B cell (primary cell): Measurements from ENCODE around the gene ARHGAP6. TPM values are rescaled to one million over a fixed set of nuclear protein-coding genes. Genes with fewer than 3 reads are reported as not detected.
A peak's percentile ranks its signal among the peaks of the same experiment; 100 is the strongest.

Source experiments
- ATAC-seq: fragments of 200-7000 bp; cut with Tn5 transposase; one replicate; pipeline ENCODE4 v1.10.0; 2021; ENCODE audit warnings: low read depth, mild to moderate bottlenecking, moderate number of reproducible peaks, moderate library complexity
- CTCF ChIA-PET: fragments of 350-600 bp; sonication (Branson Sonifier 250); formaldehyde crosslinking; loops from one replicate; lab custom pipeline; 2021; ENCODE audit warnings: antibody characterized with exemption, inconsistent platforms; lab: Charles Lee
- POLR2A ChIA-PET: fragments of 350-600 bp; sonication (Branson Sonifier 250); formaldehyde crosslinking; loops from one replicate; lab custom pipeline; 2021; ENCODE audit warnings: antibody characterized with exemption; lab: Charles Lee
- DNase-seq: peaks from one replicate; pipeline ENCODE4 v3.0.0; 2013
- H2AFZ ChIP-seq: 2 replicates; pipeline ENCODE4 v1.6.1; 2012; ENCODE audit warnings: mild to moderate bottlenecking, low read depth, low read length; ENCODE audit not compliant: insufficient read depth, poor library complexity, severe bottlenecking
- H3K27ac ChIP-seq, 2 donors: 1 replicate in 1 of 2; 2 replicates in 1 of 2; pipeline ENCODE4 v1.5.1; 2012 to 2013; ENCODE audit warnings: low read length in 2 of 2, mild to moderate bottlenecking in 2 of 2, moderate library complexity in 1 of 2
- H3K27me3 ChIP-seq, 4 experiments: fragments of 200-600 bp in 1 of 4; sonication (generic) in 1 of 4; replicated peaks in 1 of 4; 1 replicate in 2 of 4; 2 replicates in 2 of 4; pipeline versions ENCODE4 v1.6.1 to v1.7.0; 2013 to 2016; ENCODE audit warnings: low read length in 3 of 4, mild to moderate bottlenecking in 2 of 4, mixed read lengths in 1 of 4, moderate library complexity in 1 of 4; ENCODE audit not compliant: insufficient read depth in 4 of 4, control insufficient read depth in 3 of 4; ENCODE audit errors: control extremely low read depth in 1 of 4
- H3K36me3 ChIP-seq, 2 experiments: replicated peaks in 1 of 2; 1 replicate in 1 of 2; 2 replicates in 1 of 2; pipeline versions ENCODE4 v1.6.1 to v1.7.1; 2013; ENCODE audit warnings: low read length in 1 of 2; ENCODE audit not compliant: insufficient read depth in 2 of 2, control insufficient read depth in 1 of 2; ENCODE audit errors: control extremely low read depth in 1 of 2, extremely low read depth in 1 of 2
- H3K4me1 ChIP-seq, 2 donors: fragments of 200-600 bp in 1 of 2; sonication (generic) in 1 of 2; 1 replicate in 1 of 2; 2 replicates in 1 of 2; pipeline versions ENCODE4 v1.5.1 to v1.6.1; 2013 to 2017; ENCODE audit warnings: low read length in 2 of 2; ENCODE audit not compliant: control insufficient read depth in 2 of 2, insufficient read depth in 2 of 2
- H3K4me2 ChIP-seq: replicated peaks from 2 replicates; pipeline ENCODE3; 2012; ENCODE audit warnings: mild to moderate bottlenecking, low read depth, low read length; ENCODE audit not compliant: poor library complexity, severe bottlenecking
- H3K4me3 ChIP-seq, 5 experiments: fragments of 200-600 bp in 1 of 5; sonication (generic) in 1 of 5; 1 replicate in 3 of 5; 2 replicates in 2 of 5; pipeline versions ENCODE4 v1.5.1 to v1.7.0; 2011 to 2016; ENCODE audit warnings: low read length in 4 of 5, mild to moderate bottlenecking in 4 of 5, low read depth in 2 of 5, control low read depth in 1 of 5, moderate library complexity in 1 of 5; ENCODE audit not compliant: insufficient read depth in 1 of 5; ENCODE audit errors: control extremely low read depth in 1 of 5, extremely low read depth in 1 of 5
- H3K79me2 ChIP-seq: fragments of 200-600 bp; sonication (generic); one replicate; pipeline ENCODE4 v1.6.0; 2016; ENCODE audit warnings: low read length; ENCODE audit not compliant: control insufficient read depth, insufficient read depth
- H3K9ac ChIP-seq: fragments of 200-600 bp; sonication (generic); 2 replicates; pipeline ENCODE4 v1.6.1; 2017; ENCODE audit warnings: mild to moderate bottlenecking, low read length, moderate library complexity
- H3K9me3 ChIP-seq, 3 donors: one replicate each; pipeline versions ENCODE4 v1.6.1 to v1.7.1; 2013; ENCODE audit warnings: low read length in 2 of 3; ENCODE audit not compliant: control insufficient read depth in 2 of 3, insufficient read depth in 1 of 3; ENCODE audit errors: control extremely low read depth in 1 of 3
- H4K20me1 ChIP-seq: 2 replicates; pipeline ENCODE4 v1.6.0; 2012; ENCODE audit warnings: mild to moderate bottlenecking, low read length; ENCODE audit not compliant: insufficient read depth, control insufficient read depth, poor library complexity, severe bottlenecking
- H3K27ac Mint-ChIP-seq: one replicate; pipeline ENCODE4 v1.8.0; 2021; ENCODE audit warnings: mixed read lengths
- H3K27me3 Mint-ChIP-seq: one replicate; pipeline ENCODE4 v1.8.0; 2021; ENCODE audit warnings: mixed read lengths
- H3K4me1 Mint-ChIP-seq: one replicate; pipeline ENCODE4 v1.8.0; 2021; ENCODE audit warnings: mixed read lengths
- H3K4me3 Mint-ChIP-seq: one replicate; pipeline ENCODE4 v1.8.0; 2021; ENCODE audit warnings: mixed read lengths
- H3K9me3 Mint-ChIP-seq: one replicate; pipeline ENCODE4 v1.8.0; 2022; ENCODE audit warnings: mixed read lengths; ENCODE audit not compliant: insufficient read depth
- EZH2 ChIP-seq: IDR thresholded peaks from 2 replicates; pipeline ENCODE4 v1.6.1; 2012; ENCODE audit warnings: borderline replicate concordance, low read depth, mild to moderate bottlenecking, moderate library complexity, low read length; ENCODE audit not compliant: insufficient read depth, poor library complexity, severe bottlenecking
- WGBS: methylation state at CpG from one replicate; pipeline ENCODE4 v1.1.5; 2013; ENCODE audit warnings: missing lambda C conversion rate; ENCODE audit not compliant: insufficient coverage; 5-methylcytosine and 5-hydroxymethylcytosine counted together
- intact Hi-C: fragments of 100-400 bp; cut with micrococcal nuclease; formaldehyde crosslinking; loops from one replicate; pipeline ENCODE4 v1.10.0; 2022
- polyA plus RNA-seq: library from polyadenylated mRNA; depleted of rRNA; stranded (reverse); fragments of >200 nt; gene quantifications from 2 replicates; pipeline ENCODE4 v1.2.3, GENCODE V29; 2012
- total RNA-seq, 2 donors: library from RNA; stranded (reverse); fragments of 120-200 nt in 1 of 2; gene quantifications; 1 replicate in 1 of 2; 2 replicates in 1 of 2; pipeline versions ENCODE4 v1.2.3 to v1.2.4, GENCODE V29; 2013 to 2022
- TF ChIP-seq, protein P1 (sequence below): fragments of 200-600 bp; IDR thresholded peaks from one replicate; pipeline ENCODE4 v1.8.0; 2022; ENCODE audit warnings: antibody characterized with exemption, mild to moderate bottlenecking

ARHGAP6 gene
- total and polyA plus RNA-seq, 2 donors (not counting 1 experiment from before 2014, with no cell fraction given), result 1.6 to 2.6 TPM

DNA sequence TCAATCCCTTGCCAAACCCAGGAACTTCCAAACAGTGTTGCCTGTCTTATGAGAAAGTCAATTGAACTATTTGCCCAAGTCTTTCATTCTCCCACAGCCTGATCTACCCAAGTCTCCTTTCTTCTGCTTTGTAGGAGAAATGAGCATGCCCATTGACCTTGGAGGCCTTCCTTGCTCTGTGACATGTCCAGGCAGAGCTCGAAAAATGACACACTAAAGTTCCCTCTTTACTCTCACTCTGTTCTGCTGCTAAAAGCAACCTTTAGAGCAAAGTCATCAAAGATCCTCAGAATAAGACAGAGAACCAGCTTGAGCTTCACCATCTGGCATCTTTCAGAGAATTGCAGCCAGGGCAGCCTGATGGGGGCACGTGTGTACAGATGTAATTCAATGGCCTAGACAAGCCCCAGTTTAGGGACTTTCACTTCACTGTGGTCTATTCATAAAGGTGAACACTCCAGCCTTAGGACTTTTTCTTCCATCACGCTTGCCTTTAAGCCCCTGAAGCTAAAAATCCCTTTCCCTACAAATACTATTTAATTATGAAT, 236.1 kb downstream of the ARHGAP6 start:
- TF ChIP-seq, protein P1, sequence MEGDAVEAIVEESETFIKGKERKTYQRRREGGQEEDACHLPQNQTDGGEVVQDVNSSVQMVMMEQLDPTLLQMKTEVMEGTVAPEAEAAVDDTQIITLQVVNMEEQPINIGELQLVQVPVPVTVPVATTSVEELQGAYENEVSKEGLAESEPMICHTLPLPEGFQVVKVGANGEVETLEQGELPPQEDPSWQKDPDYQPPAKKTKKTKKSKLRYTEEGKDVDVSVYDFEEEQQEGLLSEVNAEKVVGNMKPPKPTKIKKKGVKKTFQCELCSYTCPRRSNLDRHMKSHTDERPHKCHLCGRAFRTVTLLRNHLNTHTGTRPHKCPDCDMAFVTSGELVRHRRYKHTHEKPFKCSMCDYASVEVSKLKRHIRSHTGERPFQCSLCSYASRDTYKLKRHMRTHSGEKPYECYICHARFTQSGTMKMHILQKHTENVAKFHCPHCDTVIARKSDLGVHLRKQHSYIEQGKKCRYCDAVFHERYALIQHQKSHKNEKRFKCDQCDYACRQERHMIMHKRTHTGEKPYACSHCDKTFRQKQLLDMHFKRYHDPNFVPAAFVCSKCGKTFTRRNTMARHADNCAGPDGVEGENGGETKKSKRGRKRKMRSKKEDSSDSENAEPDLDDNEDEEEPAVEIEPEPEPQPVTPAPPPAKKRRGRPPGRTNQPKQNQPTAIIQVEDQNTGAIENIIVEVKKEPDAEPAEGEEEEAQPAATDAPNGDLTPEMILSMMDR, result no peak
- TF ChIP-seq EZH2, result no peak
- Histone ChIP-seq H3K9me3 (no peaks in the 10 kb centered on the region), H4K20me1 (no peaks in the 10 kb centered on the region), H3K4me2 (no peak overlapping the region), H3K4me3 (no peak overlapping the region), H3K27ac (no peak overlapping the region), H3K36me3 (no peaks in the 10 kb centered on the region), H3K79me2 (no peaks in the 10 kb centered on the region), H3K27me3 (peaks cover 0 to 9% (median 3%) of the 10 kb centered on the region in 4 experiments), H2AFZ (no peak overlapping the region), H3K4me1 (peaks cover 0 to 12% of the 10 kb centered on the region in 2 donors), H3K9ac (no peak overlapping the region)
- POLR2A ChIA-PET, result no interaction called here
- Mint-ChIP-seq H3K27me3 (peaks cover 23% of the 10 kb centered on the region), H3K4me1 (peaks cover 11% of the 10 kb centered on the region), H3K9me3 (no peaks in the 10 kb centered on the region), H3K4me3 (no peak overlapping the region), H3K27ac (no peak overlapping the region)
- DNase-seq, result no peak
- intact Hi-C loops, result no loop called here
- no peak for ATAC-seq
- WGBS, result no CpG with 5 or more reads among the region's 3 CpGs
- CTCF ChIA-PET, result no interaction called here

DNA sequence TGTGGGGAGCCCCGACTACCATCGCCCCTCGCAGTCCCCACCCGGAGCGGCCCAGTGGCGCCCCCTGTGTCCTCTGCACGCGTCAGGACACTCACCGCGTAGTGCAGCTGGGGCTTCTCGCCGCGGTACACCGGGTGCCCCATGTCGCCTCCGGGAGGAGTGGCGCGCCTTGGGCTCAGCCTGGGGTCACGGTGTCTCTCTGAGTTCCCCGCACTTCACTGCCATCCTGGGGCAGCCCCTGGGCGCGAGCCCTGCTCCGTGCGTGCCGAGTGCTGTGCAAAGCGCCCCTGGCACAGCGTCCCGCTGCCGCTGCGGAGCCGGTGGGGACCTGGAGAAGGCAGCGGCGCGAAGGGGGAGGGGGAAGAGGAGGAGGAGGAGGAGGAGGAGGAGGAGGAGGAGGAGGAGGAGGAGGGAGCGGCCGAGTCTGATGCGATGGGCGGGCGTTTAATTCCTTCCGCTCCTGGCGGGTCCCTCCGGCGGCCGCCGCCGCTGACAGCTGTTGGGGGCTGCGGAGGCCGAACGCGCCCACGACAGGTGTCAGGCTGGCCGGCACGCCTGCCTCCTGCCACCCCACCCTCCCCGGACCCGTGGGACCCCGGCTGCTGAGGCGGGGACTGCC, 238.2 kb downstream of the ARHGAP6 start:
- POLR2A ChIA-PET, result no interaction called here
- Histone ChIP-seq H4K20me1 (no peaks in the 10 kb centered on the region), H3K9ac (peak overlapping the region; percentile 53), H3K27me3 (peaks cover 0 to 9% (median 3%) of the 10 kb centered on the region in 4 experiments), H2AFZ (peak overlapping the region; percentile 48), H3K79me2 (no peaks in the 10 kb centered on the region), H3K36me3 (no peaks in the 10 kb centered on the region), H3K27ac (no peak overlapping the region), H3K4me1 (peaks cover 0 to 12% of the 10 kb centered on the region in 2 donors), H3K4me2 (peak overlapping the region; percentile 67), H3K4me3 (peak overlapping the region in 4 of 5 experiments; percentile 43 to 55 (median 46)), H3K9me3 (no peaks in the 10 kb centered on the region)
- Mint-ChIP-seq H3K27me3 (peaks cover 11% of the 10 kb centered on the region), H3K9me3 (no peaks in the 10 kb centered on the region), H3K4me3 (peak overlapping the region; percentile 71), H3K4me1 (peaks cover 18% of the 10 kb centered on the region), H3K27ac (no peak overlapping the region)
- DNase-seq (peak; percentile 57), ATAC-seq (peak; percentile 73)
- TF ChIP-seq, protein P1, result peak; percentile 30
- TF ChIP-seq EZH2, result no peak
- CTCF ChIA-PET, result no interaction called here
- WGBS, result 2% methylated on average over 31 of the region's 57 CpGs
- intact Hi-C loops, result no loop called here
